GM21423 (cell line): ENCODE measurements around the gene ZNF778.

ENCODE experiments used
- ATAC-seq: cut with Tn5 transposase; IDR thresholded peaks from one replicate; pipeline ENCODE4 v1.9.1; 2021; ENCODE audit warnings: mild to moderate bottlenecking, moderate library complexity; ENCODE audit not compliant: unreplicated experiment

ZNF778 gene

DNA sequence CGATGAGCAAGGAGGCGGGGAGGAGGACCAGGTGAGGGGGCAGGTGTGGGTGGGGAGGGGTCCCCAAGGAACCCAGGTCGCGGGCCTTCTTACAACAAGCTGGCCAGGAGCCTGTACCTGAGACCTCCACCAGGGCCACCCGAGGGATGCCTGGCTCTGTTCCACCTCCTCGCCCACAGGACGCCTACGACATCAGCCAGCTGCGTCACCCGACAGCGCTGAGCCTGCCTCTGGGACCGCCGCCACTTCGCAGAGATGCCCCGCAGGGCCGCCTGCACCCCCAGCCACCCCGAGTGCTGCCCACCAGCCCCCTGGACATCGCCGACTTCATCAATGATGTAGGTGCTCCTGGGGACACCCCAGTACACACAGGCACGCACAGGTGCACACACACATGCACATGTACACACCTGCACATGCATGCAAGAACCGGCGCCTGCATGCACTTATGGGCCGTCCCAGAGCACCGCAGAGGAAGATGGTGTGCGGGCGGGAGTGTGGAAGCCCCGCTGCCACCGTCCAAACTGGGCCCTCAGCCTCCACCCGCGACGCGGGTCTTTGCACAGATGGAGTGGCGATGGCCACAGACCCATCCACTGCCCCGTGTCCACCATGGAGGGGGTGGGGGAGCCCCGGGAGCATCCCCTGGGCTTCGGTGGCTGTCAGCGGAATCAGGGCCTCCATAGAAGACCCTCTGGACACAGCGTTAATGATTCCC lies 23.8 kb upstream of the ZNF778 start:
- no peak for ATAC-seq

DNA sequence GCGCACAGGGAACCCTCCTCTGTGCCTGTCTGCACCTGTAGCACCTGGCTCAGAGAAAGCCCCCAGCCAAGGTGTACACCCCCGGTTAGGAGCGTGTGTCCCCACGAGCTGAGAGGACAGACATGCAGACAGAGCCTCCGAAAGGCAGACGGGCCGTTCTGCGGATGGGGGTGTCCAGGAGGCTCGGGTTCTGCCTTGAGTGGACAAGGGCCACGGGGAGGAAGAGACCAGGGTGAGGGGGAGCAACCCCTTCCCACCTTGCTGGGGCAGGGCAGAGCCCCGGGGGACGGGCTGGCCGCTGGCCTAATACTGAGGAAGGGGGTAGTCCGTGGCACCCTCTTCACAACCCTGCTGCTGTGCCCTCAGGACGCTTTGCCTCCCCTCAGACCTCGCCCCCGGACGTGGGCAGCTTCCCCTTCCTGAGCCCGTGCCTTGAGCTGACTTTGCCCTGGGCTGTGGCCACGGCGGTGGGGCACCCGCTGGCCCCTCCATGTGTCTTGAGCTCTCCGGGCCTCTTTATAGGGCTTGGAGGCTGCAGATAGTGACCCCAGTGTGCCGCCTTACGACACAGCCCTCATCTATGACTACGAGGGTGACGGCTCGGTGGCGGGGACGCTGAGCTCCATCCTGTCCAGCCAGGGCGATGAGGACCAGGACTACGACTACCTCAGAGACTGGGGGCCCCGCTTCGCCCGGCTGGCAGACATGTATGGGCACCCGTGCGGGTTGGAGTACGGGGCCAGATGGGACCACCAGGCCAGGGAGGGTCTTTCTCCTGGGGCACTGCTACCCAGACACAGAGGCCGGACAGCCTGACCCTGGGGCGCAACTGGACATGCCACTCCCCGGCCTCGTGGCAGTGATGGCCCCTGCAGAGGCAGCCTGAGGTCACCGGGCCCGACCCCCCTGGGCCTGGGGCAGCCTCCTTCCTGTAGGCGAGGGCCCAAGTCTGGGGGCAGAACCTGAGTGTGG lies 22.9 kb upstream of the ZNF778 start:
- ATAC-seq = no peak

GRCh38 chr16:89195521-89196171 lies 21.9 kb upstream of the ZNF778 start:
- no peak for ATAC-seq

- no peak for ATAC-seq
These were observed 20.4 kb upstream of the ZNF778 start for GRCh38 chr16:89197033-89197632.

DNA sequence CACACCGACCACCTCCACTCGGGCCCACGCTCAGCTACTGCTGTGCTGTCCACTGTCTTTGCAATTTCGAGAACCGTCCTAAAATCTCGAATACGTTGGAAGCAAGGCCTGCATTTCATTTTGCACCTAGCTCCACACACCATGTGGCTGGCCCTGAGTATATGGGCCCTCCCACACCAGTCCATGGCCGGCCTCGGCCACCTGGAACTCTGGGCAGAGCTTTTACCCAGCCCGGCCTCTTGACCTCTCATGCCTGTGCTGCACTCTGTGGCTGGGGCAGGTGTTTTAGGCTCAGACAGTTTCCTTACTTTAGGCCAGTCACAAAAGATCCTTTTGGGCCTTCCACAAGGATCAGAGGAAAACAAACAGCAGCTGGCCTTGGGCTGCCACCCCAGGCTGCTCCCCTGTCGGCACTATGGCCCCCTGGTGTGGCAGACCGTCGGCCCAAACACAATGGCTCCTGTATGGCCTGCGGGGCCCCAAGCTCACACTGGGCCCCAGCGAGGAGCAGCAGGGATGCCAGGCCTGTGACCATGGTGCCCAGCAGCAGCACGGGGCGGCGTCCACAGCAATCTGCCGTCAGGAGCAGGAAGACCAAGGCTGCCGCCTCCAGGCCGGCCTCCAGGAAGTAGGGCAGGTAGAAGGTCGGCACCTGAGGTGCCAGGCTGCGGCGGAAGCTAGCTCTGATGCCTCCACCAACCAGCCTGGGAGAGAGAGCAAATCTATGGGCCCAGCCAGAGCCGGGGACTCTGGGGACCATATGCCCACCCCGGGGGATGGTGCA lies 19.7 kb upstream of the ZNF778 start:
- ATAC-seq = no peak

- ATAC-seq = no peak
These were observed 18.9 kb upstream of the ZNF778 start for GRCh38 chr16:89198417-89199240.

DNA sequence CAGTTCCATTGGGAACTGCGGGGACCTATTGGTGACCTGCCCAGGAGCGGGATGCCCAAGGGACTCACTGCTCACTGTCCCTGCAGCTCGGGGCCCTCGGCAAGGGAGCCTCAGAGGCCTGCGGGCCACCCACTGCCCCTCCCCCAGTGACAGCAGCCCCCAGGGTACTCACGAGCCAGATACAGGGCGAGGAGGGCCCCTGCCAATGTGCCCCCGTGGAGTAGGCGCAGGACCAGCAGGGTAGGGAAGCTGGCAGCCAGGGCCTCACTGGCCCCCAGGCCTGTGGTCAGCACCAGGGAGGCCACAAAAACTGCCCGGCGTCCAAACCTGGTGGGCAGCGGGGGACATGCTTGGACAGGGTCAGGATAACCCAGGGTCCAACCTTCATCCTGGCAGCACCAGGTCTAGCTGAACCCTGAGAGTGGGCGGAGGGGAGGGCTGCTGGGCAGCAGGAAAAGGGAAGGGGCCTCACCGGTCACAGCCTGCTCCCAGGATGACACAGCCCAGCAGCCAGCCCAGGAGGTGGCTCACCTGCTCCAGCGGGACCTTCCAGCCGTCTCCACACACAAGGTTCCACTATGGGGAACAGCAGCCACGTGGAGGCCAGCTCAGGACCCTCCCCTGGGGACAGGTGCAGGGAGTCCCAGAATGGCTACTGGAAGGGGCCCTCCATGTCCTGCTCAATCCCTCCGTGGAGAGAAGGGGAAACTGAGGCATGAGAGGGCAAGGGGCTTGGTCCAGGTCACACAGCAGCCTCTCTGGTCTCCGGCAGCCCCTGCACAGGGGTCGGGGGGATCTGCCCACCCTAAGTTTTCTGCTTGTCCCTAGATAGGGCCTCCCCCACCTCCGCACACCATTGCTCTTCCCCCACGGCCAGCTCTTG lies 18.0 kb upstream of the ZNF778 start:
- no peak for ATAC-seq

DNA sequence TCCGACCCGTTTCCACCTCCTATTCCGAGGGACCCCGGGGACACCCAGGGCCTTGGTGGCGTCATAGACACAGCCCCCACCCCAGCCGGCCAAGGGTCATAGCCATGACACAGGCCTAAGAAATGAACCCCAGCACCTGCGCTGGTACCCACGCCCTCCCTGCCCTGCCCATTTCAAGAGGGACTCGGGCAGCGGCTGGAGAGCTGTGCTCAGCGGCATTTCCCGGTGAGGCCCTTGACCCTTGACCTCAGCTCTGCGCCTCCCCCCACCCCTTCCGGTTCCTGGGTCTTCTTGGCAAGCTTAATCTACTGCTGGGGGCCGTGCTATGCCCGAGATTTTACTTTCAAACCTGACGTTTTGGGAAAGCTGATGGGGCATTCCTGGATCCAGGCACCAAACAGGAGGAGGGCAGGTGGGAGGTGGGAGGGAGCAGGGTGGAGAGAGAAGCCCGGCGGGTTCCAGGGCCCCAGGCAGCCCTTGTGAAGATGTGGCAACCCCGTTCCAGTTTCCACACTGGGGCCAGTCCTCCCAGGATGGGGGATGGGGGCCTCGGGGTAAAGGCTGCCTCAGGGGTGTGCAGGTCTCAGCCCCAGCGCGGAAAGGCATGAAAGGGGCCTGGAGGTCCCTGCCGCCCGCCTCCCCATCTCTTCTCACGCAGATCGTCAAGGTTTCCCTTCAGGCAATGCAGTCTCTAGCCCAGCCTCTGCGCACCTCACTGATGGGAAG lies 17.2 kb upstream of the ZNF778 start, which contains the start of gene SLC22A31:
Gene SLC22A31, minus strand, starts transcription at position 414 of the 726 bp plus-strand sequence. Its CDS starts 36 bp downstream, at position 378.
- ATAC-seq = no peak

GRCh38 chr16:89200850-89201411 lies 16.6 kb upstream of the ZNF778 start:
- no peak for ATAC-seq

DNA sequence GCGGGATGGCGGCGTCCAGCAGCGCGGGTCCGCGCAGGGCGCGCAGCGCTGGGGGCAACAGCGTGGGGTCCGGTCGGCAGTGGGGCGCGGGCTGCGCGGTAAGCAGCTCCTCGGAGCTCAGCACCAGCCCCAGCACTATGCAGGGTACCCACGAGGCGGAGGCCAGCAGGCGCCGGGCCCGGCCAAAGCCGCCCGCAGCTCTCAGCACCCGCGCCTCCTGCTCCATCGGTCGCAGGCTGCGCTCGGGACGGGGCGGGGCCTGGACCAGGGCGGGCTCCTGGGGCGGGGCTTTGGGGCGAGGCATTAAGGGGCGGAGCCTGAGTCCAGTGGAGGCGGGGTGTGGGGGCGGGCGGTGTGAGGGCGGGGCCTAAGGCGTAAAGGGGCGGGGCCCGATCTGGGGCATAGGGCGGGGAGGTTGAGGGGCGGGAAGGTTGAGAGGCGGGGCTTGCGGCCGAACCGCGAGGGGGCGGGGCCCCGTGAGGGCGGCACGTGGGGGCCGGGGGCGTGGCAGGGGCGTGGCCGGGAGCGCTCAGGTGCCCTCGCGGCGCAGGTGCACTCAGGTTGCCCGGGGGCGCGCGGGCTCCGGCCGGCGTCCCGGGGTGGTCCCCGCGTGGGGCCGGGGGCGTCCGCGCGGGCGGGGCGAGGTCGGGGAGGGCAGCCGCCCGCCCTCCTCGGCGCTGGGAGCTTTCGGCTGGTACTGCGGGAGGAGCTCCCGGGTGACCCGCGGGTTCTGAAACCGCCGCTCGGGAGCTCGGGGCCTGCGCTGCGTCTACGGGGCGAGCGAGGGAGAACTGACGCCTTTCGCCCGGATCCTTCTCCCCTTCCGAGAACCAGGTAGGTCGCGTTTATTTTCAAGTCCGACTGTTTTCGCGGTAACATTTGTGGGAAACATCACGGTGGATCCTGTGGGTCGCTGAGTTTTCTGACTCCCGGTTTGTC lies 15.8 kb upstream of the ZNF778 start:
- no peak for ATAC-seq

GRCh38 chr16:89202422-89203215 lies 14.9 kb upstream of the ZNF778 start:
- no peak for ATAC-seq

- no peak for ATAC-seq
These were observed 9.5 kb upstream of the ZNF778 start for GRCh38 chr16:89207993-89208392.

- no peak for ATAC-seq
These were observed 7.9 kb upstream of the ZNF778 start for GRCh38 chr16:89209522-89210044.

GRCh38 chr16:89210165-89210903 lies 7.2 kb upstream of the ZNF778 start:
- no peak for ATAC-seq
